ENCODE measurements around the gene KCNK4. TPM values are rescaled to one million over a fixed set of nuclear protein-coding genes. Genes with fewer than 3 reads are reported as not detected.
A peak's percentile ranks its signal among the peaks of the same experiment; 100 is the strongest.
"Not testable (repeated sequence)": the region's sequence is repeated elsewhere in the genome, so short reads cannot be mapped to it uniquely, and the experiment has no call there.

Gene KCNK4
- total RNA-seq: not detected
- long read RNA-seq: 0 reads

- intact Hi-C loops (cut with DNase I, micrococcal nuclease): no loop called here
Observed at GRCh38 chr11:64291262-64291751, at the start of gene KCNK4. KCNK4 (plus strand) TSS chr11:64291302; CDS start chr11:64293019, 1,717 bp downstream.

GRCh38 chr11:64241491-64242374 is 49.4 kb upstream of the KCNK4 start:
- DNase-seq (peak; percentile 72 to 80), ATAC-seq (peak; percentile 19)
- intact Hi-C loops (cut with DNase I, micrococcal nuclease): no loop called here

More at GRCh38 chr11:64291262-64291751, at the start of gene KCNK4:
- no peak for ATAC-seq
- DNase-seq: no peak

- intact Hi-C loops (cut with DNase I, micrococcal nuclease): no loop called here
- peak in 1 of 2 donors; percentile 39 for DNase-seq
Observed at GRCh38 chr11:64243236-64243854, 47.8 kb upstream of the KCNK4 start.

GRCh38 chr11:64244107-64244506 is 47.0 kb upstream of the KCNK4 start:
- intact Hi-C loops (cut with DNase I, micrococcal nuclease): no loop called here
- no peak for ATAC-seq
- no peak for DNase-seq

More at GRCh38 chr11:64243236-64243854, 47.8 kb upstream of the KCNK4 start:
- ATAC-seq: no peak

- no peak for ATAC-seq
- no peak for DNase-seq
- intact Hi-C loops (cut with DNase I, micrococcal nuclease): no loop called here
Observed at GRCh38 chr11:64244966-64245365, 46.1 kb upstream of the KCNK4 start.

- ATAC-seq (no peak), DNase-seq (peak; percentile 71 to 72)
- intact Hi-C loops (cut with DNase I, micrococcal nuclease): no loop called here
Observed at GRCh38 chr11:64245401-64245796, 45.7 kb upstream of the KCNK4 start.

GRCh38 chr11:64245797-64246620 is 45.1 kb upstream of the KCNK4 start:
- ATAC-seq: peak; percentile 2
- DNase-seq: peak; percentile 76 to 86
- intact Hi-C loops (cut with DNase I, micrococcal nuclease): no loop called here

GRCh38 chr11:64246621-64246870 is 44.6 kb upstream of the KCNK4 start:
- ATAC-seq; DNase-seq; intact Hi-C loops (cut with DNase I, micrococcal nuclease): not testable (repeated sequence)

- intact Hi-C loops (cut with DNase I, micrococcal nuclease): no loop called here
- ATAC-seq (peak; percentile 60), DNase-seq (peak; percentile 90 to 94)
Observed at GRCh38 chr11:64246871-64247728, 44.0 kb upstream of the KCNK4 start, which contains the start of gene PPP1R14B. PPP1R14B (minus strand) TSS chr11:64246943; CDS start chr11:64246673, 270 bp downstream.

GRCh38 chr11:64247729-64248531 is 43.2 kb upstream of the KCNK4 start:
- DNase-seq (peak in 1 of 2 donors; percentile 40), ATAC-seq (no peak)

GRCh38 chr11:64248578-64248977 is 42.5 kb upstream of the KCNK4 start:
- intact Hi-C loops (cut with DNase I, micrococcal nuclease): no loop called here
- DNase-seq (no peak), ATAC-seq (no peak)

More at GRCh38 chr11:64247729-64248531, 43.2 kb upstream of the KCNK4 start:
- intact Hi-C loops (cut with DNase I, micrococcal nuclease): no loop called here

- no peak for ATAC-seq
- DNase-seq: no peak
- intact Hi-C loops (cut with DNase I, micrococcal nuclease): no loop called here
Observed at GRCh38 chr11:64249038-64249437, 42.1 kb upstream of the KCNK4 start.

GRCh38 chr11:64249563-64250414 is 41.3 kb upstream of the KCNK4 start:
- intact Hi-C loops (cut with DNase I, micrococcal nuclease): no loop called here

GRCh38 chr11:64250415-64251015 is 40.6 kb upstream of the KCNK4 start:
- intact Hi-C loops (cut with DNase I, micrococcal nuclease): no loop called here
- no peak for ATAC-seq

More at GRCh38 chr11:64249563-64250414, 41.3 kb upstream of the KCNK4 start:
- DNase-seq (no peak), ATAC-seq (no peak)

GRCh38 chr11:64251016-64251752 is 39.9 kb upstream of the KCNK4 start, which contains the start of gene PLCB3:
PLCB3 (plus strand) TSS chr11:64251530; CDS start chr11:64251650, 120 bp downstream.
- DNase-seq (peak in 1 of 2 donors; percentile 74), ATAC-seq (peak; percentile 53)
- intact Hi-C loops (cut with DNase I, micrococcal nuclease): no loop called here

More at GRCh38 chr11:64250415-64251015, 40.6 kb upstream of the KCNK4 start:
- DNase-seq: no peak

- DNase-seq (no peak), ATAC-seq (peak; percentile 0)
- intact Hi-C loops (cut with DNase I, micrococcal nuclease): no loop called here
Observed at GRCh38 chr11:64251753-64252002, 39.4 kb upstream of the KCNK4 start.

Measured in left colon (tissue), 2 donors.